ENCODE data around the gene HNF1B.

Gene HNF1B

DNA sequence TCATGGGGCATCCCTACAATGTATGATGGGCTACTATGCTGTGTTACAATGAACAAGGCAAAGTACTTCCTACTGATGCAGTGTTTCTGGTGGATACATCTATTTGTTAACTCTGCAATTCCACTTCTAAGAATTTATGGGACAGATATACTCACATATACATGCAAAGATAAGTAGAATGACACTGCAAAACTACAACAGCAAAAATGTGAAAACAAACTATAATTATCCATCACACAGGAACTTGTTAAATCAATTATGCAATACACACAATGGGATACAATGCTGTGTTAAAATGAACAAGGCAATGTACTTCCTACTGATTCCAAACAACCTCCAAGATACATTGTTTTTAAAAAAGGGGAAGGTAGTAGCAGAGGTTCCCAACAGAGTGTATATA, 104.8 kb downstream of the HNF1B start:
- TF ChIP-seq GATA2 (IDR thresholded peaks at IDR 0.05; ENCODE audit: low read depth, low read length) (no peak), GATA3 (IDR thresholded peaks at IDR 0.05; ENCODE audit: low read depth, low read length) (no peak)

DNA sequence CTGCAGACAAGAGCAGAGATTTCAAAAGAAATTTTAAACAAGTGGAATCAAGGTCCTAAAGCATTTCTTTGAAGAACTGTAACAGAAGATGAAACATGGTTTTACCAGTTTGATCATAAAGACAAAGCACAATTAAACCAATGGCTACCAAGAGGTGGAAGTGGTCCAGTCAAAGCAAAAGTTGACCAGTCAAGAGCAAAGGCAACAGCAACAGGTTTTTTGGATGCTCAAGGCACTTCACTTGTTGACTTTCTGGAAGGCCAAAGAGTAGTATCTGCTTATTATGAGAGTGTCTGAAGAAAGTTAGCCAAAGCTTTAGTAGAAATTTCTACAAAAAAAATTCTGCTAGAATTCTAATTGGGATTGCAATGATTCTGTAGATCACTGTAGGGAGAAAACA, 106.9 kb downstream of the HNF1B start:
- TF ChIP-seq GATA2 (IDR thresholded peaks at IDR 0.05; ENCODE audit: low read depth, low read length) = no peak
- TF ChIP-seq GATA3 (IDR thresholded peaks at IDR 0.05; ENCODE audit: low read depth, low read length) = no peak
